Activated CD4-positive, CD25-positive, alpha-beta regulatory T cell (primary cell): ENCODE data around the gene PAQR9.

Experiments
- DNase-seq, 4 experiments: peaks; one replicate each; lab custom pipeline; 2025; lab: John Stamatoyannopoulos, UW

The PAQR9 gene

GRCh38 chr3:142915636-142916035 lies 47.8 kb downstream of the PAQR9 start:
- DNase-seq, result no peak

- DNase-seq, result no peak
Measured at GRCh38 chr3:142914286-142914811, 49.1 kb downstream of the PAQR9 start.

GRCh38 chr3:142913432-142913831 lies 50.0 kb downstream of the PAQR9 start:
- no peak for DNase-seq

- no peak for DNase-seq
Measured at GRCh38 chr3:142912402-142913172, 50.9 kb downstream of the PAQR9 start.
